Activated naive CD8-positive, alpha-beta T cell treated with anti-CD3 and anti-CD28 coated beads for 36 hours (primary cell): ENCODE measurements around the gene CYP2A7. TPM values are rescaled to one million over a fixed set of nuclear protein-coding genes. Genes with fewer than 3 reads are reported as not detected.
A peak's percentile ranks its signal among the peaks of the same experiment; 100 is the strongest.
"Not testable (repeated sequence)": the region's sequence is repeated elsewhere in the genome, so short reads cannot be mapped to it uniquely, and the experiment has no call there.

ENCODE experiments used
- DNase-seq: peaks from one replicate; pipeline ENCODE4 v3.0.0; 2021
- H3K27ac Mint-ChIP-seq: one replicate; pipeline ENCODE4 v1.8.0; 2022; ENCODE audit warnings: mild to moderate bottlenecking, moderate library complexity, mixed read lengths
- H3K27me3 Mint-ChIP-seq: one replicate; pipeline ENCODE4 v1.8.0; 2022; ENCODE audit warnings: mild to moderate bottlenecking, mixed read lengths
- H3K36me3 Mint-ChIP-seq: one replicate; pipeline ENCODE4 v1.8.0; 2021; ENCODE audit warnings: mild to moderate bottlenecking, mixed read lengths
- H3K4me1 Mint-ChIP-seq: one replicate; pipeline ENCODE4 v1.8.0; 2021; ENCODE audit warnings: mixed read lengths
- H3K4me3 Mint-ChIP-seq: one replicate; pipeline ENCODE4 v1.8.0; 2022; ENCODE audit warnings: mild to moderate bottlenecking, moderate library complexity, mixed read lengths
- H3K9me3 Mint-ChIP-seq: one replicate; pipeline ENCODE4 v1.8.0; 2022; ENCODE audit warnings: mixed read lengths
- total RNA-seq, 2 experiments: library from RNA; stranded (reverse); gene quantifications; one replicate each; pipeline ENCODE4 v1.2.3, GENCODE V29; 2021

The CYP2A7 gene
- total RNA-seq, 2 experiments from 2014 or later, result not detected

DNA sequence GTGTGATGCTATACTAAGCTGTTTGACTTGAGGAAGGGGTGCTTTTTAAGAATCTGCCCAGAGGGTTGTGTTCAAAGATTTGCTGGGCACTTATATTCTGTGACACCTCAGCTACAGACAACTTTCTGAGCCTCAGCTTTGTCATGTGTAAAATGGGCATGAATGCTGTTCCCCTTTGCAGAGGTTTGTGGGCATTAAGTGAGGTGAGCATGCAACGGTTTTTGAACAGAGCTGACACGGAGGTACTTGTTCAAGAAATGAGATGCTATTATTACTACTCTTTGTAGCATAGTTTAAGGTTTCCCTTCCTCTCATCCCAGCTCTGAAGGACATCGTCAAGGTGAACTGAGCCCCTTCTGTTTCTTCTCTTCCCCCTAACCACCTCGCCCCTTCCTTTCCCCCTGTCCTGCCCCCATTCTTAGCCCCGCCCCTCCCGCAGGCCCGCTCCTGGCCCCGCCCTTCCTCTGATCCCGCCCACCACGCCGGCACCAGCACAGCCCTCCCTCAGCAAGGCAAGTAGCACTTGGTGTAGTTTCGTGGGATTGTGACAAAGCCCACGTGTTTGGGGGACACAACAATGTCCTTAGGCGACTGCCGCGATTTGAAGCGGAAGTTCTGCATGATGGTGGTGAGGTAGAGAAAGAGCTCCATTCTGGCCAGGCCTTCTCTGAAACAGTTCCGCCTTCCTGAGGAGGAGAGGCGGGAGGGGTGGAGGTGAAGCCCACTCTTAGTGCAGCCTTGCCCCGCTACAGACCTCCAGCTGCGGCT is 26.1 kb upstream of the CYP2A7 start:
- H3K4me1 Mint-ChIP-seq, result peaks cover 6% of the 10 kb centered on the region
- H3K4me3 Mint-ChIP-seq, result peak overlapping the region; percentile 47
- no peak overlapping the region for H3K27ac Mint-ChIP-seq
- H3K36me3 Mint-ChIP-seq, result no peaks in the 10 kb centered on the region
- DNase-seq, result peak; percentile 43
- peaks cover 3% of the 10 kb centered on the region for H3K9me3 Mint-ChIP-seq
- H3K27me3 Mint-ChIP-seq, result peaks cover 17% of the 10 kb centered on the region

DNA sequence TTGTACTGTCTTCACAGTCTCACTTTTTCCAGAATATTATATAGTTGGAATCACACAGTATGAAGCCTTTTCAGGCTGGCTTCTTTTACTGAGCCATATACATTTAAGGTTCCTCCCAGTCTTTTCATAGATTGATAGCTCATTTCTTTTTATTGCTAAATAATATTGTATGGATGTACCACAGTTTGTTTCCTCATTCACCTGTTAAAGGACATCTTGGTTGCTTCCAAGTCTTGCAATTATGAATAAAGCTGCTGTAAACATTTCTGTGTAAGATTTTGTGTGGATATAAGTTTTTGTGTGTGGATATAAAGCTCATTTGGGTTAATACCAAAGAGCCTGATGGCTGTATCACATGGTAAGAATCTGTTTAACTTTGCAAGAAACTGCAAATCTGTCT is 24.5 kb upstream of the CYP2A7 start:
- DNase-seq, result no peak
- Mint-ChIP-seq H3K27ac (no peak overlapping the region), H3K36me3 (no peaks in the 10 kb centered on the region), H3K4me3 (no peak overlapping the region), H3K9me3 (peaks cover 3% of the 10 kb centered on the region), H3K4me1 (peaks cover 6% of the 10 kb centered on the region), H3K27me3 (peaks cover 17% of the 10 kb centered on the region)

DNA sequence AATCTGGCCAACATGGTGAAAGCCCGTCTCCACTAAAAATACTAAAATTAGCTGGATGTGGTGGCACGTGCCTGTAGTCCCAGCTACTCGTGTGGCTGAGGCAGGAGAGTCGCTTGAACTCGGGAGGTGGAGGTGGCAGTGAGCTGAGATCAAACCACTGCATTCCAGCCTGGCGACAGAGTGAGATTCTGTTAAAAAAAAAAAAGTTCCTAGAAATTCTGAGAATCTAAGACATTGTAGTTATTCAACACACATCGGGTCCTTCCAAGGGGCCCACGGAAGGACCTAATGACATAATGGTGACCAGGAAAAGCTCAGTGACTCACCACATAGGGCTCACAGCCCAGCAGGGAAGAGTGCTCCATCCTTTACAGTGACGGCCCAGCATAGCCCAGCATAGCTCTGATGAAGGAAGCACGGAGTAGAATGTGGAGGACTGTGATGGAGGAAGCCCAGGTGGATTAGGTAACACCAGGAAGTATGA is 22.7 kb upstream of the CYP2A7 start:
- H3K4me1 Mint-ChIP-seq, result peaks cover 13% of the 10 kb centered on the region
- peaks cover 13% of the 10 kb centered on the region for H3K27me3 Mint-ChIP-seq
- not testable (repeated sequence) for H3K4me3 Mint-ChIP-seq, H3K36me3 Mint-ChIP-seq, H3K9me3 Mint-ChIP-seq, H3K27ac Mint-ChIP-seq, DNase-seq

DNA sequence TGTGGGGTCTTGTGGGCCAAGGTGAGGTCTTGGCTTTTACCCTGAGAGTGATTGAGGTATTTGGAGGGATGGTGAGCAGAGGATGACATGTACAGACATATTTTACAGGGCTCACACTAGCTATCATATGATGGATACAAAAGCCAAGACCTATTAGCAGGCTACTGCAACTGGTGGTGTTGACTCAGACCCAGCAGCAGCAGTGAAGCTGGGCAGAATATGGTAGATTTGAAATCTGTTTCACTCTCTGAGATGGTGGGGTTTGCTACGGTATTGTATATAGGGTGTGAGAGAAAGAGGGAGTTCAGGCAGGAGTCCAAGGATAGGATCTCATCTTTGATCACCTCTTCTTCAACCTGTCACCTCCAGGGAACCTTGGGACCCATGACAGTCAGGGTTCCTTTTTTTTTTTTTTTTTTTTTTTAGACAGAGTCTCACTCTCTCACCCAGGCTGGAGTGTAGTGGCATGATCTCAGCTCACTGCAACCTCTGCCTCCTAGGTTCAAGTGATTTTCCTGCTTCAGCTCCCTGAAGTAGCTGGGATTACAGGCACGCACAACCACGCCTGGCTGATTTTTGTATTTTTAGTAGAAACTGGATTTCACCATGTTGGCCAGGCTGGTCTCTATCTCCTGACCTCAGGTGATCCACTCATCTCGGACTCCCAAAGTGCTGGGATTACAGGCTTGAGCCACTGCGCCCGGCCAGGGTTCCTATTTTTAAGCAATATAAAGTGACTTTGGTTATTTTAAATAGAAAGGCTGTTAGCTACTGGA is 20.1 kb upstream of the CYP2A7 start:
- not testable (repeated sequence) for H3K4me1 Mint-ChIP-seq, H3K27me3 Mint-ChIP-seq, H3K27ac Mint-ChIP-seq

DNA sequence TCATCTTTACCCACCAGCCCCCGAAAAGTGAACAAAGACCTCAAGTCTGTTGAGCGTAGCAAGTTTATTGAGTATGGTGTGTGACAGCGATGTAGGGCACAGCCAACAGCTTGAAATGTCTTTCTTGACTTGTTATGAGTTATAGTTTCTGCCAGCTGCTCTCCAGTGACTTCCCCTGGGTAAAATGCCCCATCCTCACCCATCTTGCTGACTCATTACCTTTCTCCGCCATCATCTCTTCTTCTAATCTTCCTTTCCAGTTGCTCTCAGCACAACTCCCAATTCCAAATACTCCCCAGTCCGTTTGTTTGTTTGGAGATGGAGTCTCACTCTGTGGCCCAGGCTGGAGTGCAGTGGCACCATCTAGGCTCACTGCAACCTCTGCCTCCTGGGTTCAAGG is 18.5 kb upstream of the CYP2A7 start:
- not testable (repeated sequence) for H3K27me3 Mint-ChIP-seq, H3K4me1 Mint-ChIP-seq, H3K27ac Mint-ChIP-seq, H3K36me3 Mint-ChIP-seq, H3K9me3 Mint-ChIP-seq, DNase-seq, H3K4me3 Mint-ChIP-seq

More for the DNA sequence above, 20.1 kb upstream of the CYP2A7 start:
- not testable (repeated sequence) for H3K36me3 Mint-ChIP-seq, H3K4me3 Mint-ChIP-seq, DNase-seq, H3K9me3 Mint-ChIP-seq

DNA sequence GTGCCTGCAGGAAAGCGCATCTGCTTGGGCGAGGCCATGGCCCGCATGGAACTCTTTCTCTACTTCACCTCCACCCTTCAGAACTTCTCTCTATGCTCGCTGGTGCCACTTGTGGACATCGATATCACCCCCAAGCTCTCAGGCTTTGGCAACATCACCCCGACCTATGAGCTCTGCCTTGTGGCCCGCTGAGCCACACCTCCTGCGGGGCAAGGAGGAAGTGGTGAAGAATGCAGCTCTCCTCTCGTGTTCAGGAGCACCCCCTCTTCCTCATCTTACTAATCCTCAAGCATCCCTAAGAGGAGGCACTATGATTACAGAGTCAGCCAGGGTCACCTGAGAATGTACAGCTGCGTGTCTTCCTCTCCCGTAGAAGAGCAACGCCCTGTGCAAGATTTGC is 17.9 kb upstream of the CYP2A7 start:
- not testable (repeated sequence) for H3K9me3 Mint-ChIP-seq, H3K4me3 Mint-ChIP-seq, H3K27ac Mint-ChIP-seq, DNase-seq, H3K4me1 Mint-ChIP-seq, H3K27me3 Mint-ChIP-seq, H3K36me3 Mint-ChIP-seq

DNA sequence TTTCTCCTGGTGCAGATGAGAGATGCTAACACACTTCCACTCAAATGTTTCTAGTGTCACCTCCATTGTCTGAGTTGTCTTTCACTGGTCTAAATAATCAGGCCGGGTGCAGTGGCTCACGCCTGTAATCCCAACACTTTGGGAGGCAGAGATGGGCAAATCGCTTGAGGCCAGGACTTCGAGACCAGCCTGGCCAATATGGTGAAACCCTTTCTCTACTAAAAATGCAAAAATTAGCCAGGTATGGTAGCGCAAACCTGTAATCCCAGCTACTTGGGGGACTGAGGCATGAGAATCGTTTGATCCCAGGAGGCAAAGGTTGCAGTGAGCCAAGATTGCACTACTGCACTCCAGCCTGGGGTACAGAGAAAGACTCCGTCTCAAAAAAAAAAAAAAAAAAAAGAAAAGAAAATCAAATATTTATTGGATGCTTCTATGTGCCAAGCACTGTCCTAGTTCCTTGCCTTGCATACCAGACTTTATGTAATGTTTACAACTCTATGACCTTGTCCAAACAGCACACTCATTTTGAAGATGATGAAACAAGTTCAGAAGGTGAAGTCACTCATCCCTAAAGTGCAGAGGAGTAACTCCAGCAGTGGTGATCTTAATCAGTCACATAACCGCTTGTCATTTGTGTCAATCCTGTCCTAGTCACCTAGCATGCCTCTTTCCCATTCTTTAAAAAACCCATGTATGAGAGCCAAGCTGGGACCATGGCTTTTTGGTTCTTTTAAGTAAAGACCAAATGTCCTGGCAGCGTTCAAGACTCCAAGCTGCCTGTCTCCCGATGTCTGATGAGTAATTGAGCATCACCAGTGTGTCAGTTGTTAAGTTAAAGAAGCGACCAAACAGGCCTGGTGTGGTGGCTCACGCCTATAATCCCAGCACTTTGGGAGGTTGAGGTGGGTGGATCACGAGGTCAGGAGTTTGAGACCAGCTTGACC is 15.1 kb upstream of the CYP2A7 start:
- not testable (repeated sequence) for H3K36me3 Mint-ChIP-seq, H3K9me3 Mint-ChIP-seq, H3K4me3 Mint-ChIP-seq, DNase-seq, H3K4me1 Mint-ChIP-seq, H3K27ac Mint-ChIP-seq
- peaks cover 13% of the 10 kb centered on the region for H3K27me3 Mint-ChIP-seq

DNA sequence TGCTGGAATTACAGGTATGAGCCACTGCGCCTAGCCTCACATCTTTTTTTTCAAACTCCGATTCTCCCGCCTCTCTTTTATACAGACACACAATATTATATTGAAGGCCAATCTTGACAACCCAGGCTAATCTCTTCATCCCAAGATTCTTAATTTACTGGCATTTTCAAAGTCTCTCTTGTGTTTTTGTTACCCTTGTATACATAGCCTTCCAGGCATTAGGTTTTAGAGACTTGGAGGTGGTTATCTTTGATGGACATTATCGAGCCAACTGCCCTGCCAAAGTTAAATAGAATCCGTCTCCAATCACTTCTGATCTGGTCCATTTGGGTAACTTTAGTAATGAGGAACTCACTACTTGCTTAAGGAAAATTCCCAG is 14.4 kb upstream of the CYP2A7 start:
- Mint-ChIP-seq H3K36me3 (no peaks in the 10 kb centered on the region), H3K4me1 (peaks cover 8% of the 10 kb centered on the region), H3K9me3 (no peaks in the 10 kb centered on the region), H3K4me3 (no peak overlapping the region), H3K27me3 (peaks cover 18% of the 10 kb centered on the region), H3K27ac (no peak overlapping the region)
- DNase-seq, result no peak

DNA sequence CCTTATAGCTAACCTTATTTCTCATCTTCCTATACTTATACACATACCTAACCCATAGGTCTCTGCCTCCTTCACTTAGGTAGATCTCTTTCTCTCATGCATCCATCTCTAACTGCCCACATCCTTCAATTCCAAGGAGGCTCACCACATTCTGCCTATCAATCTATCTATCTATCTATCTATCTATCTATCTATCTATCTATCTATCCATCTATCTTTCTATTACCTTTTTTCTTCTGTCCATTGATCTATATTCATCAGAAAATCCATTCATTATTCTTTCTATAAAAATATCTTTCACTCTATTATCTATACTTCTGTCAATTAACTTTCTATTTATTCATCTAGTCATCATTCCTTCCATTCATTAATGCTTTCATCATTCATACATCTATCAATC is 11.1 kb upstream of the CYP2A7 start:
- no peak for DNase-seq
- Mint-ChIP-seq H3K4me3 (no peak overlapping the region), H3K27ac (no peak overlapping the region), H3K4me1 (peaks cover 1% of the 10 kb centered on the region), H3K9me3 (no peaks in the 10 kb centered on the region), H3K27me3 (peaks cover 23% of the 10 kb centered on the region), H3K36me3 (no peaks in the 10 kb centered on the region)

DNA sequence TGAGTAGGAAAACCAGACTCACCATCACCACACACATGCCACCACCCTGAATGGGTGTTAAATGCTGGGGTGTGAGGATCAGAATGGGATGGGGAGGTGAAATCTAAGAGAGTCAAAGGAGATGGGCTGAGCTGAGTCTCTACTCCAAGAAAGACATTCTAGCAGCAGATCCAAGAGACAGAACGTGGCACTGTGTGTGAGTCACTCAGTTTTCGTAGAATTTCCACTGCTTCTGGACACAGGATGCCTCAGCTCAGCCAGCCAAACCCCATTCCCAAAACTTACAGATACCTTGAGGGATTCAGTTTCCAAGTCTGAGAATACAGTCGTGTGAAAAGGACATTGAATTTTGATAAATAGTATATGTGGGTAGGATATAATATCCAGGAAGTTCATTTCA is 7.3 kb upstream of the CYP2A7 start:
- no peaks in the 10 kb centered on the region for H3K4me1 Mint-ChIP-seq
- no peak overlapping the region for H3K27ac Mint-ChIP-seq
- peaks cover 23% of the 10 kb centered on the region for H3K27me3 Mint-ChIP-seq
- H3K9me3 Mint-ChIP-seq, result no peaks in the 10 kb centered on the region
- DNase-seq, result no peak
- H3K4me3 Mint-ChIP-seq, result no peak overlapping the region
- no peaks in the 10 kb centered on the region for H3K36me3 Mint-ChIP-seq

DNA sequence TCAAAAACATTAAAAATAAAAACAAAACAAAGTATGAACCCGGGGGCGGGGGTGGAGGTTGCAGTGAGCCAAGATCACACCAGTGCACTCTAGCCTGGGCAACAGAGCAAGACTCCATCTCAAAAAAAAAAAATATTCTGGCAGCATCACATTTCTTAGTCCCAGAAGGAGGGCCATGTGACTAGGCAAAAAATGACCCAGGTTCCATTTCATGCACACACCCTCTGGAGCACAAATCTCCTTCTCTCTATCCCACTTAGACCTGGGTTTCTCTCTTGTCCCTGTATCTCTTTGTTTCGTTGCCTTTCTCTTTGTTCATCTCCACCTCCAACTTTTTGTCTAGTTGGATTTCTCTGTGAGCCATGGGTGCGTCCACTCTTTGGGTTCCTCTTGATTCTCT is 6.2 kb upstream of the CYP2A7 start:
- Mint-ChIP-seq H3K36me3 (no peaks in the 10 kb centered on the region), H3K27ac (no peak overlapping the region), H3K27me3 (peaks cover 15% of the 10 kb centered on the region), H3K4me3 (no peak overlapping the region), H3K9me3 (no peaks in the 10 kb centered on the region), H3K4me1 (no peaks in the 10 kb centered on the region)
- no peak for DNase-seq

DNA sequence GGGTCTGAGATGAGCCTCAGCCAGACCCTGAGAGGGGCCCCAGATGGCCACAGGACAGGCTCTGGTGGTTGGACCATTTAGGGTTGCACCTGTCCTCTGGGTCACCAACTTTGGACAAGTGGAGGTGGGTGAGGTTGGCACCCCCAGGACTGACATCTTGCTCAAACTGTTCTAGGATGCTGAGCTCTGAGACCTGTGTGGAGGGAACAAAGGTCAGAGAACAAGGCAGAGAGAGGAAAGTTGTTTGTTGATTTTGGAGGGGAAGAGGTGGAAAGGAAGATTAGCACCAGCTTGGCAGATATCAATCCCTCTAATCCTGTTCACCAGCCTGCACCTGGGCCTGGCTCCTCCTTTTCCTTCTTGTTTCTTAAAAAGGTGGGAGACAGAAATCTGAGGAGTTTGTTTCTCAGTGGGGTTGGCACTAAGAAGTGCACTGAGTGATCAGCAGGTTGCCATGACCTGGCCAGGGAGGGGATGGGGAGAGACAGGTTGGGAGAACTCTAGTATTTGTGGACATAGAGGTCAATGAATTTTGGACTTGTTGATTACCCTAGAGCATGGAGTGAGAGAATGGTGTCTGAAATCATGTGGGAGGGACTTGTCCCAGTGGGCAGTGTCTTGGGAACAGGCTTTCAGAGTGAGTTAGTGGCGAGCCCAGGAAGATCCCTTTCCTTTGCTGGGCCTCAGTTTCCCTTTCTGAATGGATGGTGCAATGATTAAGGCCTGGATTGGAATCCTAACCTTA is 2.3 kb upstream of the CYP2A7 start:
- H3K27ac Mint-ChIP-seq, H3K4me3 Mint-ChIP-seq, H3K4me1 Mint-ChIP-seq, H3K36me3 Mint-ChIP-seq, DNase-seq, H3K9me3 Mint-ChIP-seq: not testable (repeated sequence)
- peaks cover 17% of the 10 kb centered on the region for H3K27me3 Mint-ChIP-seq

DNA sequence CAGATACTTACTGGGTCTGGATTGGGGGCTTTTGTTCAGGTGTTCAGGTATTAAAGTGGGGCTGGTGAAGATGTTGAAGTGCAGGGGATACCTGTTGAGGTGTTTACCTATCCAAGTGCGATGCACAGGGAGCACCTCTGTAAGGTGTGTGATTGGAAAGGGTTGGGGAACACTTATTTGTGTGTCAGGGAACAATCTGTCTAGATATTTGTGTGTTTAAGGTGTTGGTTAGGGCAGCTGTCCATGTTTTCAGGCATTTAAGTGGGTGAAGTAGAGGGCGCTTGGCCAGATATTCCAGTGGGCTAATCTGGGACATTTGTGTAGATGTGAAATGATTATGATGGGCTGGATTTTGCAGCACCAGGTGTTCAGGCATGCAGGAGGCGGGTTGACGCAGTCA is 2.7 kb downstream of the CYP2A7 start:
- peaks cover 37% of the 10 kb centered on the region for H3K27me3 Mint-ChIP-seq
- H3K4me3 Mint-ChIP-seq, H3K27ac Mint-ChIP-seq, H3K4me1 Mint-ChIP-seq, DNase-seq, H3K36me3 Mint-ChIP-seq, H3K9me3 Mint-ChIP-seq: not testable (repeated sequence)

DNA sequence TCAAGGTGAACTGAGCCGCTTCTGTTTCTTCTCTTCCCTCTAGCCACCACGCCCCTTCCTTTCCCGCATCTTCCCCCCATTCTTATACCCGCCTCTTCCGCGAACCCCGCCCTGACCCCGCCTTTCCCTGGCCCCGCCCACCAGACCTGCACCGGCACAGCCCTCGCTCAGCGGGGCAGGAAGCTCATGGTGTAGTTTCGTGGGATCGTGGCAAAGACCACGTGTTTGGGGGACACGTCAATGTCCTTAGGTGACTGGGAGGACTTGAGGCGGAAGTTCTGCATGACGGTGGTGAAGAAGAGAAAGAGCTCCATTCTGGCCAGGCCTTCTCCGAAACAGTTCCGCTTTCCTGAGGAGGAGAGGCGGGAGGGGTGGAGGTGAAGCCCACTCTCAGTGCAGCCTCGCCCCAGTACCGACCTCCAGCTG is 6.5 kb downstream of the CYP2A7 start:
- not testable (repeated sequence) for H3K4me1 Mint-ChIP-seq, H3K9me3 Mint-ChIP-seq, H3K36me3 Mint-ChIP-seq
- peak overlapping the region; percentile 71 for H3K27ac Mint-ChIP-seq
- H3K4me3 Mint-ChIP-seq, result peak overlapping the region; percentile 75
- peak; percentile 94 for DNase-seq
- H3K27me3 Mint-ChIP-seq, result peaks cover 30% of the 10 kb centered on the region
